ENCODE measurements around the gene TARS3. TPM values are rescaled to one million over a fixed set of nuclear protein-coding genes. Genes with fewer than 3 reads are reported as not detected.

The TARS3 gene
- polyA plus RNA-seq, 2 of the 4 experiments (the other 2 are of a cell fraction), result 6.7 to 9.5 TPM

DNA sequence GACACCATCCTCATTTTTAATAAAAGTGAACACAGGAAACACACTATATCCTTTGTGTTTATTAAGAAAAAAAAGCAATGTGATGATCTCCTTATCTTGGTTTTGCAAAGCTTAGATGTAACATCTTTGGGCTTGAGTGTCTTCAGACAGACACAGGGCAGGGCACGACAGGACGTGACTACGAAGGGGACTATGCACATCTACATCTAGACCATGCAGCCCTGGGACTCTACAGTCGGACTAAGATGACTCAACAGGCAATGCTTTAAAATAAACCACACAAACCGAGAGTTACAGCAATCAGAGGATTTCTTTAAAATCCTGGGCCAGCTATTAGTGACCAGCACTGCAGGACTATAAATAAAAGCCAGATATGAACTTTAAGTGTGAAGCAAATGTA lies 49.3 kb downstream of the TARS3 start:
- no peak overlapping the region for H3K4me3 ChIP-seq
- H3K9me3 ChIP-seq, result no peaks in the 10 kb centered on the region
- DNase-seq (ENCODE audit: low read depth in 1 of 2, low spot score in 1 of 2), result peak in 1 of 2 experiments; percentile 39
- peak overlapping the region; percentile 42; the same call in 1 of the 3 replicates for H3K4me2 ChIP-seq
- H3K4me1 ChIP-seq, result peaks cover 21% of the 10 kb centered on the region
- CTCF ChIA-PET, result interaction anchor here (0.6 to 4.6 kb wide), 6 partner anchors 11 to 379 kb away, joined by 4 to 20 read pairs (median 5); no protein-coding TSS in a partner anchor
- POLR2A ChIA-PET, result no interaction called here
- TF ChIP-seq, protein P1, sequence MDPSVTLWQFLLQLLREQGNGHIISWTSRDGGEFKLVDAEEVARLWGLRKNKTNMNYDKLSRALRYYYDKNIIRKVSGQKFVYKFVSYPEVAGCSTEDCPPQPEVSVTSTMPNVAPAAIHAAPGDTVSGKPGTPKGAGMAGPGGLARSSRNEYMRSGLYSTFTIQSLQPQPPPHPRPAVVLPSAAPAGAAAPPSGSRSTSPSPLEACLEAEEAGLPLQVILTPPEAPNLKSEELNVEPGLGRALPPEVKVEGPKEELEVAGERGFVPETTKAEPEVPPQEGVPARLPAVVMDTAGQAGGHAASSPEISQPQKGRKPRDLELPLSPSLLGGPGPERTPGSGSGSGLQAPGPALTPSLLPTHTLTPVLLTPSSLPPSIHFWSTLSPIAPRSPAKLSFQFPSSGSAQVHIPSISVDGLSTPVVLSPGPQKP (IDR thresholded peaks at IDR 0.05; ENCODE audit: low read depth, low read length), result no peak
- TF ChIP-seq MAZ (IDR thresholded peaks at IDR 0.05; ENCODE audit: borderline replicate concordance, low read depth, low read length), result no peak
- no peak for TF ChIP-seq RAD21 (conservative IDR thresholded peaks at IDR 0.05 in 1 of 2, IDR thresholded peaks at IDR 0.05 in 1 of 2)
- no peak for TF ChIP-seq NR3C1 (IDR thresholded peaks at IDR 0.05)
- TF ChIP-seq CBX2 (IDR thresholded peaks at IDR 0.05; ENCODE audit: borderline replicate concordance, low read depth), result no peak
- TF ChIP-seq MYC (IDR thresholded peaks at IDR 0.05; ENCODE audit: borderline replicate concordance, low read length), result no peak
- TF ChIP-seq NPAS2 (CRISPR knock-in tag; IDR thresholded peaks at IDR 0.05; ENCODE audit: borderline replicate concordance), result no peak
- no peak for TF ChIP-seq SMC3 (IDR thresholded peaks at IDR 0.05)
- no peak for TF ChIP-seq ZFP36 (IDR thresholded peaks at IDR 0.05; ENCODE audit: borderline replicate concordance, partially characterized antibody)
- TF ChIP-seq, protein P2, sequence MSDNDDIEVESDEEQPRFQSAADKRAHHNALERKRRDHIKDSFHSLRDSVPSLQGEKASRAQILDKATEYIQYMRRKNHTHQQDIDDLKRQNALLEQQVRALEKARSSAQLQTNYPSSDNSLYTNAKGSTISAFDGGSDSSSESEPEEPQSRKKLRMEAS (IDR thresholded peaks at IDR 0.05), result no peak
- WGBS (ENCODE audit: missing lambda C conversion rate), result 41% methylated on average over 5 of the region's 5 CpGs
- peak; percentile 33 to 74; a peak in 4 of 6 replicates for ATAC-seq
- H3K27ac ChIP-seq, result no peak overlapping the region; a peak in 1 of 6 replicates
- peak; percentile 43 for FAIRE-seq

DNA sequence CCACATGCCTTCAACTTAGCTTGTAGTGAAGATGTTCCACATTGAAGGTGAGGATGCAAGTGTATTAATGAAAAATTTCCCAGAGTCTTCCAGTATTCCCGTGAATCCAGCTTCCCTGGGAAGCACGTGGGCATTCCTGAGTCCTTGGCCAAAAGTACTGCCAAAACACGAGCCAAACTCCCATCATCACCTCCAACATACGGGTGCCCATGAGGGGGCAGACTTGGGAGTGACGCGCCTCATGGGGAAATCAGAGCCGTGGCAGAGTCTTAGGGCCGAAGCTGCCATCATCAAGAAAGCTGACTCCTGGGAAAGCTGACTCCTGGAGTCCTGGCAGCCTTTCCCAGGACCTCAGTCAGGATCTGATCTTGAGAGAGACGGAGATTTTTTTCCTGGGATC lies 52.0 kb downstream of the TARS3 start:
- Histone ChIP-seq H3K4me3 (no peak overlapping the region), H3K27ac (no peak overlapping the region), H3K9me3 (no peaks in the 10 kb centered on the region), H3K4me1 (peaks cover 27% of the 10 kb centered on the region), H3K4me2 (no peak overlapping the region)
- FAIRE-seq (no peak), ATAC-seq (no peak), DNase-seq (ENCODE audit: low read depth in 1 of 2, low spot score in 1 of 2) (no peak)
- TF ChIP-seq, protein P3, sequence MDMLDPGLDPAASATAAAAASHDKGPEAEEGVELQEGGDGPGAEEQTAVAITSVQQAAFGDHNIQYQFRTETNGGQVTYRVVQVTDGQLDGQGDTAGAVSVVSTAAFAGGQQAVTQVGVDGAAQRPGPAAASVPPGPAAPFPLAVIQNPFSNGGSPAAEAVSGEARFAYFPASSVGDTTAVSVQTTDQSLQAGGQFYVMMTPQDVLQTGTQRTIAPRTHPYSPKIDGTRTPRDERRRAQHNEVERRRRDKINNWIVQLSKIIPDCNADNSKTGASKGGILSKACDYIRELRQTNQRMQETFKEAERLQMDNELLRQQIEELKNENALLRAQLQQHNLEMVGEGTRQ (IDR thresholded peaks at IDR 0.05), result no peak
- TF ChIP-seq FOSB (CRISPR knock-in tag; IDR thresholded peaks at IDR 0.05) (no peak), HOXB13 (CRISPR knock-in tag; IDR thresholded peaks at IDR 0.05; ENCODE audit: low read depth) (no peak), HEYL (CRISPR knock-in tag; IDR thresholded peaks at IDR 0.05) (no peak), TFCP2L1 (CRISPR knock-in tag; IDR thresholded peaks at IDR 0.05) (no peak)
- TF ChIP-seq, protein P4, sequence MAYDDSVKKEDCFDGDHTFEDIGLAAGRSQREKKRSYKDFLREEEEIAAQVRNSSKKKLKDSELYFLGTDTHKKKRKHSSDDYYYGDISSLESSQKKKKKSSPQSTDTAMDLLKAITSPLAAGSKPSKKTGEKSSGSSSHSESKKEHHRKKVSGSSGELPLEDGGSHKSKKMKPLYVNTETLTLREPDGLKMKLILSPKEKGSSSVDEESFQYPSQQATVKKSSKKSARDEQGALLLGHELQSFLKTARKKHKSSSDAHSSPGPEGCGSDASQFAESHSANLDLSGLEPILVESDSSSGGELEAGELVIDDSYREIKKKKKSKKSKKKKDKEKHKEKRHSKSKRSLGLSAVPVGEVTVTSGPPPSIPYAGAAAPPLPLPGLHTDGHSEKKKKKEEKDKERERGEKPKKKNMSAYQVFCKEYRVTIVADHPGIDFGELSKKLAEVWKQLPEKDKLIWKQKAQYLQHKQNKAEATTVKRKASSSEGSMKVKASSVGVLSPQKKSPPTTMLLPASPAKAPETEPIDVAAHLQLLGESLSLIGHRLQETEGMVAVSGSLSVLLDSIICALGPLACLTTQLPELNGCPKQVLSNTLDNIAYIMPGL (CRISPR knock-in tag; IDR thresholded peaks at IDR 0.05; ENCODE audit: borderline replicate concordance), result no peak
- TF ChIP-seq, protein P1 (IDR thresholded peaks at IDR 0.05; ENCODE audit: low read depth, low read length), result no peak
- 88% methylated on average over 9 of the region's 9 CpGs for WGBS (ENCODE audit: missing lambda C conversion rate)
- ChIA-PET CTCF (interaction anchor here (0.9 to 4.6 kb wide), 6 partner anchors 8 to 38 kb away, joined by 3 to 20 read pairs (median 5); no protein-coding TSS in a partner anchor), POLR2A (no interaction called here)

DNA sequence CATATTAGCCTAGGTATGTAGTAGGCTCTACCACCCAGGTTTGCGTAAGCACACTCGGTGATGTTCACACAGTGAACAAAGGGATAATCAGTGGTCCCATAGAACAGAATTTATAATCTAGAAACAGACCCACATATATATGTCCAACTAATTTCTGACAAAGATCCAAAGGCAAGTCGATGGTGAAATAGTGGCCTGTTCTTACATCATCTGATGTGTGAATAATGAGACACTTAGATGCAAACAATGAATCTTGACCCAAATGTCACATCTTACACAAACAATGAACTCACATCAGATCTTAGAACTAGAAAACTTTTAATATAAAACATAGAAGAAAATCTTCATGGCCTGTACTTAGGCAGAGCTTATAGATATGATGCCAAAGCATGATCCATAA lies 54.5 kb downstream of the TARS3 start:
- ChIA-PET POLR2A (no interaction called here), CTCF (interaction anchor here (1.0 to 1.5 kb wide), 3 partner anchors 14 to 29 kb away, joined by 3 to 6 read pairs (median 5); no protein-coding TSS in a partner anchor)
- no peak overlapping the region for H3K4me3 ChIP-seq
- TF ChIP-seq CBX8 (IDR thresholded peaks at IDR 0.05) (no peak), MYC (IDR thresholded peaks at IDR 0.05; ENCODE audit: borderline replicate concordance, low read length) (no peak), NPAS2 (CRISPR knock-in tag; IDR thresholded peaks at IDR 0.05; ENCODE audit: borderline replicate concordance) (no peak), KDM5A (IDR thresholded peaks at IDR 0.05) (no peak), ZSCAN20 (CRISPR knock-in tag; IDR thresholded peaks at IDR 0.05) (no peak), HDAC2 (IDR thresholded peaks at IDR 0.05) (no peak), ZFP36 (IDR thresholded peaks at IDR 0.05; ENCODE audit: borderline replicate concordance, partially characterized antibody) (no peak), HOXB13 (CRISPR knock-in tag; IDR thresholded peaks at IDR 0.05; ENCODE audit: low read depth) (no peak), CEBPB (IDR thresholded peaks at IDR 0.05) (peak; percentile 70 to 74; a peak in 3 of 4 replicates)
- TF ChIP-seq, protein P5, sequence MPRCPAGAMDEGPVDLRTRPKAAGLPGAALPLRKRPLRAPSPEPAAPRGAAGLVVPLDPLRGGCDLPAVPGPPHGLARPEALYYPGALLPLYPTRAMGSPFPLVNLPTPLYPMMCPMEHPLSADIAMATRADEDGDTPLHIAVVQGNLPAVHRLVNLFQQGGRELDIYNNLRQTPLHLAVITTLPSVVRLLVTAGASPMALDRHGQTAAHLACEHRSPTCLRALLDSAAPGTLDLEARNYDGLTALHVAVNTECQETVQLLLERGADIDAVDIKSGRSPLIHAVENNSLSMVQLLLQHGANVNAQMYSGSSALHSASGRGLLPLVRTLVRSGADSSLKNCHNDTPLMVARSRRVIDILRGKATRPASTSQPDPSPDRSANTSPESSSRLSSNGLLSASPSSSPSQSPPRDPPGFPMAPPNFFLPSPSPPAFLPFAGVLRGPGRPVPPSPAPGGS (IDR thresholded peaks at IDR 0.05), result no peak
- TF ChIP-seq, protein P6, sequence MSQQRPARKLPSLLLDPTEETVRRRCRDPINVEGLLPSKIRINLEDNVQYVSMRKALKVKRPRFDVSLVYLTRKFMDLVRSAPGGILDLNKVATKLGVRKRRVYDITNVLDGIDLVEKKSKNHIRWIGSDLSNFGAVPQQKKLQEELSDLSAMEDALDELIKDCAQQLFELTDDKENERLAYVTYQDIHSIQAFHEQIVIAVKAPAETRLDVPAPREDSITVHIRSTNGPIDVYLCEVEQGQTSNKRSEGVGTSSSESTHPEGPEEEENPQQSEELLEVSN (IDR thresholded peaks at IDR 0.05; ENCODE audit: borderline replicate concordance, low read depth), result no peak
- TF ChIP-seq, protein P7, sequence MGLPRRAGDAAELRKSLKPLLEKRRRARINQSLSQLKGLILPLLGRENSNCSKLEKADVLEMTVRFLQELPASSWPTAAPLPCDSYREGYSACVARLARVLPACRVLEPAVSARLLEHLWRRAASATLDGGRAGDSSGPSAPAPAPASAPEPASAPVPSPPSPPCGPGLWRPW (IDR thresholded peaks at IDR 0.05), result 0 out of 2 replicates have a peak, but pooled peaks have one; percentile 23
- no peak for FAIRE-seq
- no peaks in the 10 kb centered on the region for H3K9me3 ChIP-seq
- H3K4me2 ChIP-seq, result no peak overlapping the region
- peak overlapping the region in 1 of 2 experiments; percentile 10; a peak in 2 of 6 replicates for H3K27ac ChIP-seq
- WGBS (ENCODE audit: missing lambda C conversion rate), result 84% methylated on average over 3 of the region's 3 CpGs
- ATAC-seq, result no peak; a peak in 1 of 6 replicates
- no peak for DNase-seq (ENCODE audit: low read depth in 1 of 2, low spot score in 1 of 2)
- peaks cover 7% of the 10 kb centered on the region; the same call in 1 of the 3 replicates for H3K4me1 ChIP-seq

Measured in A549 (cell line).